ENCODE results near the gene IGFBPL1. TPM values are rescaled to one million over a fixed set of nuclear protein-coding genes. Genes with fewer than 3 reads are reported as not detected.
A peak's percentile ranks its signal among the peaks of the same experiment; 100 is the strongest.

The IGFBPL1 gene
- polyA plus RNA-seq, 3 donors = not detected

GRCh38 chr9:38443181-38443580 lies 18.9 kb upstream of the IGFBPL1 start:
- no peaks in the 10 kb centered on the region for H3K27me3 ChIP-seq (ENCODE audit: control insufficient read depth in 2 of 2, insufficient read depth in 2 of 2, low read length in 2 of 2)
- no peak for TF ChIP-seq CTCF (IDR thresholded peaks at IDR 0.05)
- no peaks in the 10 kb centered on the region for H3K9me3 ChIP-seq (replicated peaks in 1 of 2; ENCODE audit: control insufficient read depth in 1 of 2, insufficient read depth in 1 of 2, low read length in 2 of 2)
- 81% methylated on average over 5 of the region's 7 CpGs for WGBS (ENCODE audit: insufficient coverage)
- no peaks in the 10 kb centered on the region for H4K20me1 ChIP-seq (ENCODE audit: insufficient read depth, low read length)
- H3K79me2 ChIP-seq (ENCODE audit: insufficient read depth, low read length) = no peaks in the 10 kb centered on the region
- Mint-ChIP-seq H3K27me3 (ENCODE audit: low read depth in 3 of 3) (peaks cover 4 to 6% (median 5%) of the 10 kb centered on the region in 3 donors), H3K36me3 (no peaks in the 10 kb centered on the region), H3K9me3 (peaks cover 0 to 7% (median 2%) of the 10 kb centered on the region in 7 donors), H3K4me3 (no peak overlapping the region), H3K27ac (no peak overlapping the region), H3K4me1 (peaks cover 12% of the 10 kb centered on the region)
- intact Hi-C loops (cut with micrococcal nuclease) = no loop called here
- DNase-seq = no peak
- H3K9ac ChIP-seq (ENCODE audit: insufficient read depth, low read length, poor library complexity, severe bottlenecking) = no peak overlapping the region
- no peak overlapping the region for H3K4me2 ChIP-seq (replicated peaks; ENCODE audit: extremely low read depth, low read length, poor library complexity, severe bottlenecking)
- no peak overlapping the region for H3K27ac ChIP-seq (ENCODE audit: low read depth in 1 of 2, low read length in 2 of 2)
- peaks cover 0 to 3% of the 10 kb centered on the region in 2 donors for H3K4me1 ChIP-seq (ENCODE audit: control insufficient read depth in 1 of 2, insufficient read depth in 2 of 2, low read length in 2 of 2)
- H3K36me3 ChIP-seq (replicated peaks in 1 of 2; ENCODE audit: control insufficient read depth in 1 of 2, insufficient read depth in 2 of 2, low read length in 2 of 2) = no peaks in the 10 kb centered on the region
- H2AFZ ChIP-seq (ENCODE audit: insufficient read depth, low read depth, low read length, poor library complexity, severe bottlenecking) = no peak overlapping the region
- H3K4me3 ChIP-seq (replicated peaks in 1 of 3; ENCODE audit: low read depth in 2 of 3, low read length in 3 of 3) = no peak overlapping the region

DNA sequence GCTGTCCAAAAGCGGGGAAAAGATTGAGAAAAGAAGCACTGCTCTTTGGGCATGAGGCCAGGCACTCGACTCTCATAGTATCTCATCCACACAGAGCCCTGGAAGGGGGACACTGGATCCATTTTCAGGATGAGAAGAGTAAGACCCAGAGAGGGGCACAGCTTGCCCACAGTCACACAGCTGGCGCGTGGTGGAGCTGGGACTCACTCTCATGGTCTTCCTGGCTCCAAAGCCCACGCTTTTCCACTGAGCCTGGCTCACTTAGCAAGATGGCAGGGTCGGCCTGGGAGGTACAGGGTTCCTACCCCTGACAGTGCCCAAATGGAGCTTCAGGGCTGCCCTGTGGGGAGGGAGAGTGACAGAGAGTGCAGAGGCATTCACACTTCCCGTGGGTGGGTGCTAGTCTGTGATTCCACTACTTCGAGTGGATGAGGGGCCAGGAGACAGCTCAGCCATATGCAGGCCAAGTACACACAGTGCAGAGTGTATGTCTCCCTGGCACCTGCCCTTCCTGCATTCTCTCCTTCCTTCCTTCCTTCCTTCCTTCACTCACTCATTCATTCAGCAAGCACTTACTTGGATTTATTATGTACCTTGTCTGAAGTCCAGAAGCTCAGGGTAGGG lies 18.3 kb upstream of the IGFBPL1 start:
- Mint-ChIP-seq H3K27ac (peak overlapping the region in 1 of 7 donors; percentile 5), H3K27me3 (ENCODE audit: low read depth in 3 of 3) (peaks cover 4 to 6% (median 5%) of the 10 kb centered on the region in 3 donors), H3K36me3 (no peaks in the 10 kb centered on the region), H3K4me1 (peaks cover 16% of the 10 kb centered on the region), H3K9me3 (peaks cover 0 to 6% (median 0%) of the 10 kb centered on the region in 7 donors), H3K4me3 (no peak overlapping the region)
- no peak overlapping the region for H3K4me2 ChIP-seq (replicated peaks; ENCODE audit: extremely low read depth, low read length, poor library complexity, severe bottlenecking)
- no peak overlapping the region for H3K4me3 ChIP-seq (replicated peaks in 1 of 3; ENCODE audit: low read depth in 2 of 3, low read length in 3 of 3)
- no peak for DNase-seq
- no peak overlapping the region for H2AFZ ChIP-seq (ENCODE audit: insufficient read depth, low read depth, low read length, poor library complexity, severe bottlenecking)
- intact Hi-C loops (cut with micrococcal nuclease) = no loop called here
- H3K27me3 ChIP-seq (ENCODE audit: control insufficient read depth in 2 of 2, insufficient read depth in 2 of 2, low read length in 2 of 2) = no peaks in the 10 kb centered on the region
- no peaks in the 10 kb centered on the region for H4K20me1 ChIP-seq (ENCODE audit: insufficient read depth, low read length)
- 90% methylated on average over 6 of the region's 8 CpGs for WGBS (ENCODE audit: insufficient coverage)
- H3K9ac ChIP-seq (ENCODE audit: insufficient read depth, low read length, poor library complexity, severe bottlenecking) = no peak overlapping the region
- peaks cover 0 to 3% of the 10 kb centered on the region in 2 donors for H3K4me1 ChIP-seq (ENCODE audit: control insufficient read depth in 1 of 2, insufficient read depth in 2 of 2, low read length in 2 of 2)
- TF ChIP-seq CTCF (IDR thresholded peaks at IDR 0.05) = no peak
- no peaks in the 10 kb centered on the region for H3K36me3 ChIP-seq (replicated peaks in 1 of 2; ENCODE audit: control insufficient read depth in 1 of 2, insufficient read depth in 2 of 2, low read length in 2 of 2)
- H3K27ac ChIP-seq (ENCODE audit: low read depth in 1 of 2, low read length in 2 of 2) = no peak overlapping the region
- H3K79me2 ChIP-seq (ENCODE audit: insufficient read depth, low read length) = no peaks in the 10 kb centered on the region
- H3K9me3 ChIP-seq (replicated peaks in 1 of 2; ENCODE audit: control insufficient read depth in 1 of 2, insufficient read depth in 1 of 2, low read length in 2 of 2) = no peaks in the 10 kb centered on the region
